ENCODE measurements around the gene SEPSECS.

SEPSECS gene

GRCh38 chr4:25076625-25077398 is 83.4 kb downstream of the SEPSECS start:
- no peak for DNase-seq

GRCh38 chr4:25075851-25076250 is 84.4 kb downstream of the SEPSECS start:
- DNase-seq: no peak

GRCh38 chr4:25075129-25075528 is 85.1 kb downstream of the SEPSECS start:
- DNase-seq: no peak

- no peak for DNase-seq
Measured at GRCh38 chr4:25070545-25070944, 89.7 kb downstream of the SEPSECS start.

All from inflammatory macrophage treated with lipopolysaccharide for 4 hours (primary cell).